OCI-LY7 (cell line): ENCODE results near the gene CRACR2B. TPM values are rescaled to one million over a fixed set of nuclear protein-coding genes. Genes with fewer than 3 reads are reported as not detected.

Experiments
- BruUV-seq: library from RNA; stranded (reverse); fragments of 400-500 nt; replicated peaks from 2 replicates; lab custom pipeline; 2021; lab: Mats Ljungman, UMichigan
- CTCF ChIA-PET: fragments of 300-600 bp; sonication (Branson Sonifier 250); formaldehyde crosslinking; loops from one replicate; lab custom pipeline; 2022; ENCODE audit warnings: antibody characterized with exemption; ENCODE audit not compliant: unreplicated experiment; lab: Charles Lee
- POLR2A ChIA-PET: fragments of 300-600 bp; sonication (Branson Sonifier 250); formaldehyde crosslinking; loops from one replicate; lab custom pipeline; 2022; ENCODE audit warnings: antibody characterized with exemption; lab: Charles Lee
- DNase-seq: peaks from one replicate; pipeline ENCODE4 v3.0.0-alpha.2; 2015; ENCODE audit warnings: low spot score
- H2AFZ ChIP-seq: fragments of 200-600 bp; sonication (generic), shearing (Covaris generic); 2 replicates; pipeline ENCODE4 v1.6.1; 2014; ENCODE audit warnings: mild to moderate bottlenecking, antibody characterized with exemption, low read length, moderate library complexity
- H3K27ac ChIP-seq: fragments of 200-600 bp; sonication (generic); 2 replicates; pipeline ENCODE4 v1.5.1; 2014; ENCODE audit warnings: mixed run types, low read depth, mild to moderate bottlenecking, moderate library complexity, low read length, inconsistent platforms; ENCODE audit not compliant: poor library complexity, severe bottlenecking
- H3K36me3 ChIP-seq: fragments of 200-600 bp; sonication (generic); 2 replicates; pipeline ENCODE4 v1.6.1; 2014; ENCODE audit warnings: mild to moderate bottlenecking, antibody characterized with exemption, low read length, moderate library complexity, mixed read lengths; ENCODE audit not compliant: insufficient read depth
- H3K4me1 ChIP-seq: fragments of 200-600 bp; sonication (generic); 2 replicates; pipeline ENCODE4 v1.5.1; 2014; ENCODE audit warnings: mild to moderate bottlenecking, low read length; ENCODE audit not compliant: insufficient read depth, poor library complexity, severe bottlenecking
- H3K4me2 ChIP-seq: fragments of 200-600 bp; sonication (generic); 2 replicates; pipeline ENCODE4 v1.6.1; 2014; ENCODE audit warnings: mild to moderate bottlenecking, low read length
- H3K4me3 ChIP-seq: fragments of 200-600 bp; sonication (generic); 2 replicates; pipeline ENCODE4 v1.5.1; 2014; ENCODE audit warnings: mild to moderate bottlenecking, low read depth, low read length; ENCODE audit not compliant: poor library complexity, severe bottlenecking
- H3K79me2 ChIP-seq: fragments of 200-600 bp; sonication (generic); 2 replicates; pipeline ENCODE4 v1.6.1; 2016; ENCODE audit warnings: low read depth, mild to moderate bottlenecking, low read length, moderate library complexity, mixed read lengths; ENCODE audit not compliant: insufficient read depth
- H3K9me2 ChIP-seq: fragments of 200-600 bp; sonication (generic); 2 replicates; pipeline ENCODE4 v1.6.1; 2016; ENCODE audit warnings: mild to moderate bottlenecking, low read length, mixed read lengths; ENCODE audit not compliant: insufficient read depth
- H3K9me3 ChIP-seq: fragments of 200-600 bp; sonication (generic); 2 replicates; pipeline ENCODE4 v1.6.1; 2014; ENCODE audit warnings: mild to moderate bottlenecking, mixed run types, low read length, mixed read lengths
- H4K20me1 ChIP-seq: fragments of 200-600 bp; sonication (generic); 2 replicates; pipeline ENCODE4 v1.6.1; 2014; ENCODE audit warnings: mild to moderate bottlenecking, antibody characterized with exemption, low read length, moderate library complexity, mixed read lengths; ENCODE audit not compliant: insufficient read depth
- CTCF ChIP-seq: fragments of 200-600 bp; sonication (generic); conservative IDR thresholded peaks from 2 replicates; pipeline ENCODE4 v1.5.1; 2014; ENCODE audit warnings: mild to moderate bottlenecking, antibody characterized with exemption, low read length, moderate library complexity, mixed read lengths
- EZH2phosphoT487 ChIP-seq: fragments of 200-600 bp; sonication (generic); IDR thresholded peaks from 2 replicates; pipeline ENCODE4 v1.6.1; 2018; ENCODE audit warnings: low read depth, borderline replicate concordance, mild to moderate bottlenecking, mixed run types, antibody characterized with exemption, low read length, moderate library complexity, mixed read lengths
- intact Hi-C: fragments of 100-400 bp; cut with micrococcal nuclease; formaldehyde crosslinking; loops from one replicate; pipeline ENCODE4 v1.10.0; 2022; ENCODE audit not compliant: unreplicated experiment
- total RNA-seq, 2 experiments: library from RNA; depleted of rRNA in 1 of 2; stranded (reverse); fragments of >200 nt in 1 of 2; shearing (Covaris generic) in 1 of 2; gene quantifications; 2 replicates each; pipeline ENCODE4 v1.2.3, GENCODE V29; 2014 to 2022

CRACR2B gene
- total RNA-seq, 2 experiments from 2014 or later, result 2.8 to 20.1 TPM

- Histone ChIP-seq H2AFZ (no peak overlapping the region), H4K20me1 (peaks cover 17% of the 10 kb centered on the region; the same call in 1 of the 2 replicates), H3K9me2 (no peaks in the 10 kb centered on the region), H3K79me2 (peaks cover 43% of the 10 kb centered on the region), H3K36me3 (peaks cover 49% of the 10 kb centered on the region), H3K9me3 (no peaks in the 10 kb centered on the region), H3K27ac (peak overlapping the region; percentile 84), H3K4me1 (peaks cover 54% of the 10 kb centered on the region), H3K4me3 (peak overlapping the region; percentile 100), H3K4me2 (peak overlapping the region; percentile 71)
- no peak for DNase-seq
- ChIA-PET POLR2A (interaction anchor here (0.8 to 2.0 kb wide), 7 partner anchors 7 to 88 kb away, joined by 3 to 11 read pairs (median 4); partner anchors contain the start of gene PNPLA2), CTCF (interaction anchor here (0.6 kb wide), 1 partner anchor 33 kb away, joined by 4 read pairs; no protein-coding TSS in a partner anchor)
- BruUV-seq, result no TSS peak
- intact Hi-C loops, result no loop called here
- TF ChIP-seq EZH2phosphoT487, result no peak
- TF ChIP-seq CTCF, result no peak
Observed at GRCh38 chr11:810040-810567, 17.6 kb upstream of the CRACR2B start.

- no peaks in the 10 kb centered on the region for H3K9me3 ChIP-seq
- POLR2A ChIA-PET, result interaction anchor here (1.8 kb wide), 1 partner anchor 8 kb away, joined by 11 read pairs; the partner anchor contains the start of gene PNPLA2
- peaks cover 17% of the 10 kb centered on the region; the same call in 1 of the 2 replicates for H4K20me1 ChIP-seq
- H3K4me1 ChIP-seq, result peaks cover 43% of the 10 kb centered on the region
- DNase-seq, result no peak
- peak overlapping the region; percentile 84 for H3K27ac ChIP-seq
- H3K4me3 ChIP-seq, result peak overlapping the region; percentile 100
- H3K9me2 ChIP-seq, result no peaks in the 10 kb centered on the region
- H3K36me3 ChIP-seq, result peaks cover 62% of the 10 kb centered on the region
- H3K4me2 ChIP-seq, result peak overlapping the region; percentile 71
- peaks cover 43% of the 10 kb centered on the region for H3K79me2 ChIP-seq
- CTCF ChIA-PET, result interaction anchor here (0.9 kb wide), 1 partner anchor 26 kb away, joined by 3 read pairs; no protein-coding TSS in a partner anchor
- no TSS peak for BruUV-seq
- intact Hi-C loops, result no loop called here
- no peak overlapping the region for H2AFZ ChIP-seq
- peak; percentile 31; the same call in 1 of the 2 replicates for TF ChIP-seq CTCF
- no peak for TF ChIP-seq EZH2phosphoT487
Observed at GRCh38 chr11:811446-812245, 16.1 kb upstream of the CRACR2B start.
